Gastrocnemius medialis (tissue), 4 donors: ENCODE data around the gene ASB2.

Experiments
- POLR2A ChIP-seq, 2 donors: fragments of 450-650 bp; IDR thresholded peaks; one replicate each; pipeline ENCODE4 v1.6.1; 2017; ENCODE audit warnings: antibody characterized with exemption in 2 of 2, mild to moderate bottlenecking in 2 of 2, moderate library complexity in 2 of 2
- TF ChIP-seq, protein P1 (sequence below), 5 experiments: fragments of 450-650 bp in 3 of 5; fragments of 200-600 bp in 2 of 5; sonication (generic) in 2 of 5; IDR thresholded peaks in 4 of 5; conservative IDR thresholded peaks in 1 of 5; 1 replicate in 4 of 5; 2 replicates in 1 of 5; pipeline ENCODE4 v1.5.1; 2016 to 2019; ENCODE audit warnings: antibody characterized with exemption in 5 of 5, mild to moderate bottlenecking in 3 of 5, moderate library complexity in 3 of 5

DNA sequence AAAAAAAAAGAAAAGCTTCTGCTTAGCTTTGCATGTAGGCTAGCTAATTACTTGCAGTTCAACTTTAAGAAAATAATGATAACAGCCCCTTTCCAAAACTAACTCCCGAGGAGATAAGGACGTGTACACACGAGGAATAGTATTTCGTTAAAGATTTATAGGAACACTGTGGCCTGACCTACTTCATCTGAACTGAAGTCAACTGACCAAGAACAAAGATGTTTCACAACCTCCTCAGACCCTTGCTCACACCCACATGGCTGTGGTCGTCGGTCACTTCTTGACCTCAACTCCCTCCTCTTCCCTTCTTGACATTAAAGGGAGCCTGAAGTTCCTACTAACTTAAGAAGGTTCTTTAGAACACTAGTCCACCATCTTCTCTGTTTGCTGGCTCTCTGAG, 74.6 kb downstream of the ASB2 start:
- TF ChIP-seq, protein P1, sequence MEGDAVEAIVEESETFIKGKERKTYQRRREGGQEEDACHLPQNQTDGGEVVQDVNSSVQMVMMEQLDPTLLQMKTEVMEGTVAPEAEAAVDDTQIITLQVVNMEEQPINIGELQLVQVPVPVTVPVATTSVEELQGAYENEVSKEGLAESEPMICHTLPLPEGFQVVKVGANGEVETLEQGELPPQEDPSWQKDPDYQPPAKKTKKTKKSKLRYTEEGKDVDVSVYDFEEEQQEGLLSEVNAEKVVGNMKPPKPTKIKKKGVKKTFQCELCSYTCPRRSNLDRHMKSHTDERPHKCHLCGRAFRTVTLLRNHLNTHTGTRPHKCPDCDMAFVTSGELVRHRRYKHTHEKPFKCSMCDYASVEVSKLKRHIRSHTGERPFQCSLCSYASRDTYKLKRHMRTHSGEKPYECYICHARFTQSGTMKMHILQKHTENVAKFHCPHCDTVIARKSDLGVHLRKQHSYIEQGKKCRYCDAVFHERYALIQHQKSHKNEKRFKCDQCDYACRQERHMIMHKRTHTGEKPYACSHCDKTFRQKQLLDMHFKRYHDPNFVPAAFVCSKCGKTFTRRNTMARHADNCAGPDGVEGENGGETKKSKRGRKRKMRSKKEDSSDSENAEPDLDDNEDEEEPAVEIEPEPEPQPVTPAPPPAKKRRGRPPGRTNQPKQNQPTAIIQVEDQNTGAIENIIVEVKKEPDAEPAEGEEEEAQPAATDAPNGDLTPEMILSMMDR (IDR thresholded peaks at IDR 0.05 in 4 of 5, conservative IDR thresholded peaks at IDR 0.05 in 1 of 5), result no peak
- TF ChIP-seq POLR2A (IDR thresholded peaks at IDR 0.05), result no peak
